RWPE1 (cell line): ENCODE measurements around the gene TMEM121B.

Experiments
- CTCF ChIA-PET: fragments of 350-600 bp; sonication (Branson Sonifier 250); formaldehyde crosslinking; extraction: SDS; loops from one replicate; lab custom pipeline; 2021; lab: Yijun Ruan, JAX
- POLR2A ChIA-PET: fragments of 400-600 bp; formaldehyde crosslinking; extraction: SDS; loops from one replicate; lab custom pipeline; 2020; ENCODE audit warnings: antibody characterized with exemption; ENCODE audit not compliant: low non-redundant PET; lab: Yijun Ruan, JAX
- DNase-seq: peaks from one replicate; pipeline ENCODE4 v3.0.0; 2012; ENCODE audit warnings: low spot score
- H3K27ac ChIP-seq: fragments of 450-650 bp; 2 replicates; pipeline ENCODE4 v1.5.1; 2017
- TF ChIP-seq, protein P1 (sequence below): fragments of 450-650 bp; conservative IDR thresholded peaks from 2 replicates; pipeline ENCODE4 v1.5.1; 2017; ENCODE audit warnings: low read depth, mild to moderate bottlenecking

The TMEM121B gene

DNA sequence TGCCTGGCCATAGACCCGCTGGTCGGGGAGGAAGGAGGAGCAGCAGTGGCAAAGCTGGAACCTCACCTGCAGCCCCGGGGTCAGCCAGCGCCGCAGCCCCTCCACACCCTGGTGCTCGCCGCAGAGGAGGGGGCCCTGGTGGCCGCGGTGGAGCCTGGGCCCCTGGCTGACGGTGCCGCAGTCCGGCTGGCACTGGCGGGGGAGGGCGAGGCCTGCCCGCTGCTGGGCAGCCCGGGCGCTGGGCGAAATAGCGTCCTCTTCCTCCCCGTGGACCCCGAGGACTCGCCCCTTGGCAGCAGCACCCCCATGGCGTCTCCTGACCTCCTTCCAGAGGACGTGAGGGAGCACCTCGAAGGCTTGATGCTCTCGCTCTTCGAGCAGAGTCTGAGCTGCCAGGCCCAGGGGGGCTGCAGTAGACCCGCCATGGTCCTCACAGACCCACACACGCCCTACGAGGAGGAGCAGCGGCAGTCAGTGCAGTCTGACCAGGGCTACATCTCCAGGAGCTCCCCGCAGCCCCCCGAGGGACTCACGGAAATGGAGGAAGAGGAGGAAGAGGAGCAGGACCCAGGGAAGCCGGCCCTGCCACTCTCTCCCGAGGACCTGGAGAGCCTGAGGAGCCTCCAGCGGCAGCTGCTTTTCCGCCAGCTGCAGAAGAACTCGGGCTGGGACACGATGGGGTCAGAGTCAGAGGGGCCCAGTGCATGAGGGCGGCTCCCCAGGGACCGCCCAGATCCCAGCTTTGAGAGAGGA lies 11.9 kb downstream of the TMEM121B start:
- H3K27ac ChIP-seq: no peak overlapping the region
- no peak for DNase-seq
- TF ChIP-seq, protein P1, sequence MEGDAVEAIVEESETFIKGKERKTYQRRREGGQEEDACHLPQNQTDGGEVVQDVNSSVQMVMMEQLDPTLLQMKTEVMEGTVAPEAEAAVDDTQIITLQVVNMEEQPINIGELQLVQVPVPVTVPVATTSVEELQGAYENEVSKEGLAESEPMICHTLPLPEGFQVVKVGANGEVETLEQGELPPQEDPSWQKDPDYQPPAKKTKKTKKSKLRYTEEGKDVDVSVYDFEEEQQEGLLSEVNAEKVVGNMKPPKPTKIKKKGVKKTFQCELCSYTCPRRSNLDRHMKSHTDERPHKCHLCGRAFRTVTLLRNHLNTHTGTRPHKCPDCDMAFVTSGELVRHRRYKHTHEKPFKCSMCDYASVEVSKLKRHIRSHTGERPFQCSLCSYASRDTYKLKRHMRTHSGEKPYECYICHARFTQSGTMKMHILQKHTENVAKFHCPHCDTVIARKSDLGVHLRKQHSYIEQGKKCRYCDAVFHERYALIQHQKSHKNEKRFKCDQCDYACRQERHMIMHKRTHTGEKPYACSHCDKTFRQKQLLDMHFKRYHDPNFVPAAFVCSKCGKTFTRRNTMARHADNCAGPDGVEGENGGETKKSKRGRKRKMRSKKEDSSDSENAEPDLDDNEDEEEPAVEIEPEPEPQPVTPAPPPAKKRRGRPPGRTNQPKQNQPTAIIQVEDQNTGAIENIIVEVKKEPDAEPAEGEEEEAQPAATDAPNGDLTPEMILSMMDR: no peak
- ChIA-PET CTCF (no interaction called here), POLR2A (no interaction called here)

DNA sequence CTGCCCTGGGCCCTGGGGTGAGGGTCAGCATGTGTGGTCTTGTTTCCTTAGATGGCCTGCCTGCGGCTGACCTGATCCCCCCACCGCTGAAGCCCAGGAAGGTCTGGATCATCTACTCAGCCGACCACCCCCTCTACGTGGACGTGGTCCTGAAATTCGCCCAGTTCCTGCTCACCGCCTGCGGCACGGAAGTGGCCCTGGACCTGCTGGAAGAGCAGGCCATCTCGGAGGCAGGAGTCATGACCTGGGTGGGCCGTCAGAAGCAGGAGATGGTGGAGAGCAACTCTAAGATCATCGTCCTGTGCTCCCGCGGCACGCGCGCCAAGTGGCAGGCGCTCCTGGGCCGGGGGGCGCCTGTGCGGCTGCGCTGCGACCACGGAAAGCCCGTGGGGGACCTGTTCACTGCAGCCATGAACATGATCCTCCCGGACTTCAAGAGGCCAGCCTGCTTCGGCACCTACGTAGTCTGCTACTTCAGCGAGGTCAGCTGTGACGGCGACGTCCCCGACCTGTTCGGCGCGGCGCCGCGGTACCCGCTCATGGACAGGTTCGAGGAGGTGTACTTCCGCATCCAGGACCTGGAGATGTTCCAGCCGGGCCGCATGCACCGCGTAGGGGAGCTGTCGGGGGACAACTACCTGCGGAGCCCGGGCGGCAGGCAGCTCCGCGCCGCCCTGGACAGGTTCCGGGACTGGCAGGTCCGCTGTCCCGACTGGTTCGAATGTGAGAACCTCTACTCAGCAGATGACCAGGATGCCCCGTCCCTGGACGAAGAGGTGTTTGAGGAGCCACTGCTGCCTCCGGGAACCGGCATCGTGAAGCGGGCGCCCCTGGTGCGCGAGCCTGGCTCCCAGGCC lies 12.7 kb downstream of the TMEM121B start:
- ChIA-PET CTCF (no interaction called here), POLR2A (no interaction called here)
- no peak for DNase-seq
- TF ChIP-seq, protein P1: no peak
- no peak overlapping the region for H3K27ac ChIP-seq

DNA sequence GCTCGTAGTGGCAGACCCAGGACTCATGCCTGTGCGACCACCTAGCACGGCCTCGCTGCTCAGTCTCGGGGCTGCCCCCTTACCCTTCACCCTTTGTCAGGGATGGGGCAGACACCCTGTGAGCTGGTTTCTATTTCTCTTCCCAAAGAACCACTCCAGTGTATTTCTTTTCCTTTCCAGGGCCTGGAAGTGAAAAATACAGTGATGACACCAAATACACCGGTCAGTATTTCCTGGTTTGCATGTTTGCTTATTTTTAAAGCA lies 13.7 kb downstream of the TMEM121B start:
- POLR2A ChIA-PET: no interaction called here
- H3K27ac ChIP-seq: no peak overlapping the region
- no peak for DNase-seq
- TF ChIP-seq, protein P1: no peak
- CTCF ChIA-PET: no interaction called here

DNA sequence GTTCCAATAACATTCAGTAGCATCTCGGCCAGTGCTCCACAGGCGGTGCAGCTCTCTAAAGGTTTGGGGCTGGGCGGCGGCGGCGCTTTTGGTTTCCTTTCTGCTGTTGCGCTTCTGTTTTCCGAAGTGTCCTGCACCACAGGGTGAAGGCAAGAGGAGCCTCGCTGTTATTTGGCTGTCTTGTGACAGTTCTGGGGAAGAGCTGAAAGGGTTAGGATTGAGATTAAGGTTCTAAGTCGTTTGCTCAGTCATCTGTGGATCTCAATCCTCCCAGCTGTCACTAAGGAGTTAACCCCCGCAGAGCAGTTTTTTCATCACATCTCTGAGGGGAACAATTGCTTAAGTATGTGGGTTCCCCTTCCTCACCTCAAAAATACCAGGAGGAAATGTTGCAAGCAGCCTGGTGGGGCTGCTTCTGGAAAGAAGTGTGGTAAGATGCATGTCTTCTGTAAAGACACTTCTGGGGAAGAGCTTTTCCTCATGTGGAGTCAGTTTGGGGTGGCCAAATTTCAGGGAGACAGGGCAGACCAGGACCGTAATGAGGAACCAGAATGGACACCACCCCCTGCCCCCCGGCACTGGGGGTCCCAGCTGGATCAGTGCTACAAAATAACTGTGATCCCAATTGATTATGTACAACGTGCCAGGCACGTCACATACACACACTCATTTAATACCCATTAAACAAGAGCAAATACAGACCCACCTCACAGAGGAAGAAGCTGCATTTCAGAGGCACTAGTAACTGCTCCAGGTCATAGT lies 14.2 kb downstream of the TMEM121B start:
- TF ChIP-seq, protein P1: no peak
- no peak overlapping the region for H3K27ac ChIP-seq
- DNase-seq: no peak
- CTCF ChIA-PET: interaction anchor here (0.9 kb wide), 1 partner anchor 65 kb away, joined by 3 read pairs; no protein-coding TSS in a partner anchor
- POLR2A ChIA-PET: no interaction called here

GRCh38 chr22:17106161-17106784 lies 14.9 kb downstream of the TMEM121B start:
- no peak for DNase-seq
- no peak overlapping the region for H3K27ac ChIP-seq
- ChIA-PET CTCF (interaction anchor here (0.9 kb wide), 1 partner anchor 66 kb away, joined by 3 read pairs; no protein-coding TSS in a partner anchor), POLR2A (no interaction called here)
- TF ChIP-seq, protein P1: no peak
